ENCODE measurements around the gene TRIP11. TPM values are rescaled to one million over a fixed set of nuclear protein-coding genes. Genes with fewer than 3 reads are reported as not detected.
A peak's percentile ranks its signal among the peaks of the same experiment; 100 is the strongest.

Gene TRIP11
- total RNA-seq, 2 experiments from 2014 or later, result 39.2 to 47.4 TPM

DNA sequence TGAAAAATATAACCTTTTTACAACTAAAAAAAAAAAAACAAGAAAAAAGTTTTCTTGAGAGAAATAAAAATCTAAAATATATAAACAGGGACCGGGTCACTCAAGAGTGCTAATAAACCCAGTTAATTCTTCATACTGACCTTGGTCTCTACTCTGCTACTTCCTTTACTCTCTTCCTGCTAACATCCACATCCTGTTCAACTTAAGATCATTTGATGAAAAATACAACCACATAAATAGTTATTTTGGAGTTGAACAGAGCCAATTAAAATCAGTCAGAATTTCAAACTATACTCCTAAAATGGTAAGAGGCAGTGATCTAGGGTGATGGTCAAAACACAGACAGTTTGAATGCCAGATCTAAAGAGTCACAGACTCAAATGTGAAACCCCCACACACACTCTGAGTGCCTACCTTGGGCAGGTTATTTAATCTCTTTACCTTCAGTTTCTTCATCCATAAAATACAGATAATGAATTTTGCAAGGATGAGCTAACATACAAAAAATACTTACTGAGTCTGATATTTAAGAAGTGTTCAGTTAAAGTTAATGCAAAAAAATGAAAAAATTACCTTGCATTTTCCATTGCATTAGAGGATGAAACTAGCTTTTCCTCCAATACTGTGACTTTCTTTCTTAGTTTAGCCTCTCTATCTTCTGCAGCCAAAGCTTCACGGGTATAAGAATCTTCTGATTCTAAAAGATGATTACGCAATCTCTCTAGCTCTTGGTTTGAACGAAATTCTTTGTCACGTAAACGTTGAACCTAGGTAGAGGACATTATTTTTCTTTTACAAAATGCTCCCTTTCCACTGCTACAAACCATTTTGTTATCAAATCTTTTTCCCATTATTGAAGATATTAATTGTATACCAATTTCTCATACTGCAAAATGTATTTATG is 40.9 kb downstream of the TRIP11 start:
- peak overlapping the region; percentile 3 for H3K4me3 Mint-ChIP-seq
- ATAC-seq, result peak; percentile 48

DNA sequence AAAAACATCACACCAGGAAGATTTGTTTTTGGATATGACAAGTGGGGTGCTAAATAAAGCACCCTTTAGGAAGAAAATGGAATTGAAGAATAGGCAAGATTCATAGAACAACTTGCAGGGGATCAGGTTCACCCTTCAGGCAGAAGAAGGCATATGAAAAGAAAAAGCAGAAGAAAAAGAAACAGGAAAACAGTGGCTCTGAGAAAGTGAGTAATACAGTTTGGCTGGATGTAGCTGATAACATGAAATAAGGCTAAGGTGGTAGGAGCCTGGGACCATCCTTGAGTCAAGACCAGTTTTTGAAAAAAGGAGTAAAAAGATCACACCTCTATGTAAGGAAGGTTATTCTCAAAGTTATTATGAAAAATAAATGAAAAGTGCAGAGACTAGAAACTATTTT is 42.4 kb downstream of the TRIP11 start:
- peak overlapping the region; percentile 58 for H3K27ac Mint-ChIP-seq
- CTCF ChIA-PET, result interaction anchor here (0.6 to 1.7 kb wide), 23 partner anchors 9 to 518 kb away, joined by 3 to 12 read pairs (median 5); partner anchors contain the start of genes ATXN3, TC2N and TRIP11
- H3K9me3 Mint-ChIP-seq (ENCODE audit: low read depth), result no peaks in the 10 kb centered on the region
- peaks cover 34% of the 10 kb centered on the region for H3K36me3 Mint-ChIP-seq
- peaks cover 35% of the 10 kb centered on the region for H3K4me1 Mint-ChIP-seq
- no peak overlapping the region for H3K4me3 Mint-ChIP-seq
- ATAC-seq (peak; percentile 31), DNase-seq (no peak)
- H3K27me3 Mint-ChIP-seq, result no peaks in the 10 kb centered on the region

More for the DNA sequence above, 40.9 kb downstream of the TRIP11 start:
- CTCF ChIA-PET, result interaction anchor here (0.8 to 1.9 kb wide), 2 partner anchors 19 to 99 kb away, joined by 3 to 4 read pairs; no protein-coding TSS in a partner anchor
- DNase-seq, result no peak
- Mint-ChIP-seq H3K9me3 (ENCODE audit: low read depth) (no peaks in the 10 kb centered on the region), H3K36me3 (peaks cover 37% of the 10 kb centered on the region), H3K4me1 (peaks cover 41% of the 10 kb centered on the region), H3K27ac (peak overlapping the region; percentile 83), H3K27me3 (no peaks in the 10 kb centered on the region)

DNA sequence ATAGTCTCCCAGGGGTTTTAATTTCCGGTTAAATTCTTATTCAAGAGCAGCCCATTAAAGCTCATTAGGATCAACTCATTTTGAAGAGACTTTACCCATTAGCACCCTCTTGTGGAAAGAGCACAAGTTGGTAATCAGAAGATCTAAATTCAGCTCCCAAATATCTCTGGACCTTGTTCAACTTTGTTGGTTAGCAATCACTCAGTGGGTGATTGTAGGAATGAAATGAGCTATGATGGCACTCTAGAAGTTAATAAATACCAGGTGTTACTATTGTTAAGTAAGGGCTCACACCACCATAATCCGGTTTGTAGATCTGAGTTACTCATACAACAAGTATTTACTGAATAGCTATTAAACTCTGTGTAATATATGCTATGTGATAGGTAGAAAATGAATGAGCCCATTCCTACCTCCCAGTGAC is 42.9 kb downstream of the TRIP11 start:
- Mint-ChIP-seq H3K4me1 (peaks cover 35% of the 10 kb centered on the region), H3K27me3 (no peaks in the 10 kb centered on the region), H3K27ac (peak overlapping the region; percentile 58), H3K36me3 (peaks cover 39% of the 10 kb centered on the region), H3K4me3 (no peak overlapping the region), H3K9me3 (ENCODE audit: low read depth) (no peaks in the 10 kb centered on the region)
- peak; percentile 65 for ATAC-seq
- no peak for DNase-seq
- CTCF ChIA-PET, result interaction anchor here (0.6 to 1.7 kb wide), 26 partner anchors 9 to 517 kb away, joined by 3 to 12 read pairs (median 4); partner anchors contain the start of genes ATXN3, TC2N and TRIP11

DNA sequence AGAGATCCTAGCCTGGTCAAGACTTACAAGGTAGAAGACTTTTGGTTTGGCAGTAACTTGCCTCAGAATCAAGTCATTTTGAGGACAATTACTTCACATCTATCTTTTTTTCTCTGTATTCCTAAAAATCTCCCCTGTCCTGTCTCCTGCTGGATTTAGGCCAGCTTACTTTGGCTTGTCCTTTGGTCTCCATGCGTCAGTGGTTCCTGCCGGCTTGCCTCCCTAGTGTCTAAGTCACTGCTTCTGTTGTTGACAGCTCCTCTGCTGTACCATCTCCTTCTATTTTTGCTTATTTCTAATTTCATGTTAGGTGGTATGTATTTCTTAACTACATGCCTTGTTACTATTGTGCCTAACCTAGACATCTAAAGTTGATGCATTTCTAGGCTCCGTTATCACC is 52.7 kb downstream of the TRIP11 start:
- peaks cover 57% of the 10 kb centered on the region for H3K36me3 Mint-ChIP-seq
- H3K9me3 Mint-ChIP-seq (ENCODE audit: low read depth), result peaks cover 2% of the 10 kb centered on the region
- H3K27ac Mint-ChIP-seq, result no peak overlapping the region
- no peak for DNase-seq
- no peak for ATAC-seq
- H3K27me3 Mint-ChIP-seq, result no peaks in the 10 kb centered on the region
- H3K4me1 Mint-ChIP-seq, result no peaks in the 10 kb centered on the region
- CTCF ChIA-PET, result interaction anchor here (0.7 to 2.1 kb wide), 2 partner anchors 10 to 19 kb away, joined by 3 to 7 read pairs; no protein-coding TSS in a partner anchor
- no peak overlapping the region for H3K4me3 Mint-ChIP-seq

DNA sequence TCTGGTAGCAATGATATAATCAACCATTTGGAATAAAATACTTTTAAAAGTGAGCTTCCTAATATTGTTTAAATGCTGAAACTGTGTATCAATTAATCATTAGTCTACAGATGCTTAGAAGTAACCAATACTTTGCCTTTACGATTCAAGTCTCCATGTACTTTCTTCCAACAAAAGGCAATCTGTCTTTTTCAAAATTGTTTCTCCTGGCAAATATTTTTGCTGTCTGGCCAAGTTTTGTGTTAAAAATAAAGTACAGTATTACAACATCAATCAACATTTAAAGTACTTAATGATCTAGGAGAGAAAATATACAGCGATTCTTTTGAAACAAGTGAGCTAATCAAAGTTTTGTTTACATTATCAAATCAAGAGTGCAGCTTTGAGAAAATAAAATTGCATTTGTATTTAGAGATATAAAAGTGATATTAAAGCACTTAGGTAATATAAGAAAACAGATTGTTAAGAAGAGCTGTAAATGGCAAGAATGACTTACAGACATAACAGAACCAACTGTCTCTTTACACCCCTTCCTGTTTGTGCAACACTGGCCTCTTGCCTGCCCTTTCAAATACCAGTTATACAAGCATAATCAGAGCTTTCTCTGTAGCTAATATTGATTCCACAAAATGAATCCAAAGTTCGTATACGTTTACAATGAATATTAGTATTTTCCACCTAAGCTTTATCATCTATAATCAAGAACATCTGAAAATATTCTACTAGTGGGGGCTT is 54.2 kb downstream of the TRIP11 start:
- ATAC-seq, result no peak
- H3K4me3 Mint-ChIP-seq, result no peak overlapping the region
- no peaks in the 10 kb centered on the region for H3K4me1 Mint-ChIP-seq
- DNase-seq, result no peak
- peaks cover 57% of the 10 kb centered on the region for H3K36me3 Mint-ChIP-seq
- CTCF ChIA-PET, result interaction anchor here (1.3 to 2.5 kb wide), 2 partner anchors 11 to 74 kb away, joined by 4 to 12 read pairs; no protein-coding TSS in a partner anchor
- H3K27me3 Mint-ChIP-seq, result no peaks in the 10 kb centered on the region
- peaks cover 2% of the 10 kb centered on the region for H3K9me3 Mint-ChIP-seq (ENCODE audit: low read depth)
- no peak overlapping the region for H3K27ac Mint-ChIP-seq

DNA sequence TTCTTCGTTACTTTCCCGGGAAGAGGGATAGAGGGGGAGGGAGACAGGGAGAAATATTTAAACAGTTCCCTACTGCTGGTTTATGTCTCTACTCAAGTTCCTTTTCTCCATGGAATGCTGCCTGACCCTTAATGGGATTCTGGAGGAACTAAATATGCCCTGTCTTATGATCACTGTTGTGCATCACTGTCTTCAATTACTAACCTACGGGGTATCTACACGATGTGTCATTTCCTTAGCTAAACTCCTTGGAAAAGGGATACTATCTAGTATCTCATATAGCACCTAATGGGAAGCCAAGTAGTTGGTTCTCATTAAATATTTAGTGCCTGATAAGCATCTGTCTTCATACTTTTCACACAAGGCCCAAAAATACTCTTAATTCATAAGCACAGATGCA is 54.9 kb downstream of the TRIP11 start:
- CTCF ChIA-PET, result interaction anchor here (1.3 to 2.5 kb wide), 2 partner anchors 12 to 74 kb away, joined by 4 to 12 read pairs; no protein-coding TSS in a partner anchor
- no peaks in the 10 kb centered on the region for H3K27me3 Mint-ChIP-seq
- peaks cover 2% of the 10 kb centered on the region for H3K9me3 Mint-ChIP-seq (ENCODE audit: low read depth)
- ATAC-seq (no peak), DNase-seq (no peak)
- H3K36me3 Mint-ChIP-seq, result peaks cover 60% of the 10 kb centered on the region
- H3K27ac Mint-ChIP-seq, result no peak overlapping the region
- H3K4me3 Mint-ChIP-seq, result no peak overlapping the region
- H3K4me1 Mint-ChIP-seq, result peaks cover 6% of the 10 kb centered on the region

DNA sequence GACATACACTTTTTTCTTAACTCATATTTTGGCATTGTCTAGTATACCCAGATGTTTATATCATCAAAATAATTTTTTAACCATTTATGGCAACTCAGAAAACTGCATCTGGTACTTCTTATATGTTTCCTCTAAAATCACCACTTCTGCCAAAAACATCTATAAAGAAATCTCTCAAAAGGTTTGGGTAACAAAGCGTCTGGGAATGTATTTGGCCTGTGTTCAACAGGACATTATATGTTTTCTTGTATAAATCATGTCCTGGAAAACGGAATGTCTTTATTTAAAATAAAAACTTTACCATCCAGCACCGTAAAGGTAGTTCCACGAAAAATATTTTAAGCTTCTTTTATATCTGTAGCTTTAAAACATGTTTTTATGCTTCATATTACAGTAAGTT is 56.3 kb downstream of the TRIP11 start:
- no peak for DNase-seq
- H3K4me1 Mint-ChIP-seq, result peaks cover 12% of the 10 kb centered on the region
- peaks cover 54% of the 10 kb centered on the region for H3K36me3 Mint-ChIP-seq
- H3K4me3 Mint-ChIP-seq, result no peak overlapping the region
- H3K27me3 Mint-ChIP-seq, result no peaks in the 10 kb centered on the region
- peaks cover 2% of the 10 kb centered on the region for H3K9me3 Mint-ChIP-seq (ENCODE audit: low read depth)
- ATAC-seq, result no peak
- no peak overlapping the region for H3K27ac Mint-ChIP-seq
- CTCF ChIA-PET, result interaction anchor here (2.5 kb wide), 1 partner anchor 13 kb away, joined by 12 read pairs; no protein-coding TSS in a partner anchor

DNA sequence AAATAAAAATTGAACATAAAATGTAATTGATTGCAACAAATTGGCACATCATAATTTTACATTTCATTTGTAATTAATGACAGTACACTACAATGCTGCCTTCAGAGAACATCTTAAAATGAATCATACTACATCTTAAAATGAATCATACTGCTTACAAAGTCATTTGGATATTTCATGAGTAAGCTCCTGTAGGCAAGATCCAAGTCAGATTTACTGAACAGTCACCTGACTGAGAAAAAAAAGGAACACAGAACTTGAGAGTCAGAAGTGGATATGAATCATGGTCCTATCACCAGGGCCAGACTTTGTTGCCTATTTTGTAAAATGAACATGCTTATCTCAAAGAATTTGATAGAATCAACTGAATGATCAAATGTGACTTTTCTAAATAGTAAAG is 59.7 kb downstream of the TRIP11 start:
- no peak for DNase-seq
- no peak overlapping the region for H3K4me3 Mint-ChIP-seq
- peaks cover 23% of the 10 kb centered on the region for H3K4me1 Mint-ChIP-seq
- H3K27ac Mint-ChIP-seq, result no peak overlapping the region
- CTCF ChIA-PET, result interaction anchor here (0.6 kb wide), 1 partner anchor 709 kb away, joined by 3 read pairs; no protein-coding TSS in a partner anchor
- no peaks in the 10 kb centered on the region for H3K27me3 Mint-ChIP-seq
- peaks cover 2% of the 10 kb centered on the region for H3K9me3 Mint-ChIP-seq (ENCODE audit: low read depth)
- peaks cover 45% of the 10 kb centered on the region for H3K36me3 Mint-ChIP-seq
- peak; percentile 95 for ATAC-seq

DNA sequence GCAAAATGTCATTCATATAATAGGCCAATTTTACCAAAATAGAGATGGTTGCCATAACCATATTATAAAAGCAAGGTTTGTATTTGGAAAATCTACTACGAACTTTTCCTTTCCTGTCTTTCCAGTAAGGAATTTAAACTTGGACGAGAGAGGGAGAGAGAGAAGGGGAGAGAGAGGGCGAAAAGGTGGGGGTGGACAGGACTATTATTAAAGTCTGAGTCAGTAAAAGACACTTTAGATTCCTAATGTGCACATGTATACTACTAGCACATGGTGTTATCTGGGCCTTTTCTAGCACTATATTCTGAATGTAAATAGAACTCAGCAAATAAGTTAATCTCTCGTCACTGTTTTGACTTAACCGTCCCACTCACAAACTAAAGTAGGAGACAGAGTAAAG is 62.0 kb downstream of the TRIP11 start:
- H3K27me3 Mint-ChIP-seq, result no peaks in the 10 kb centered on the region
- no peaks in the 10 kb centered on the region for H3K9me3 Mint-ChIP-seq (ENCODE audit: low read depth)
- ATAC-seq (no peak), DNase-seq (no peak)
- H3K4me3 Mint-ChIP-seq, result no peak overlapping the region
- CTCF ChIA-PET, result no interaction called here
- no peak overlapping the region for H3K27ac Mint-ChIP-seq
- H3K36me3 Mint-ChIP-seq, result peaks cover 40% of the 10 kb centered on the region
- peaks cover 23% of the 10 kb centered on the region for H3K4me1 Mint-ChIP-seq

DNA sequence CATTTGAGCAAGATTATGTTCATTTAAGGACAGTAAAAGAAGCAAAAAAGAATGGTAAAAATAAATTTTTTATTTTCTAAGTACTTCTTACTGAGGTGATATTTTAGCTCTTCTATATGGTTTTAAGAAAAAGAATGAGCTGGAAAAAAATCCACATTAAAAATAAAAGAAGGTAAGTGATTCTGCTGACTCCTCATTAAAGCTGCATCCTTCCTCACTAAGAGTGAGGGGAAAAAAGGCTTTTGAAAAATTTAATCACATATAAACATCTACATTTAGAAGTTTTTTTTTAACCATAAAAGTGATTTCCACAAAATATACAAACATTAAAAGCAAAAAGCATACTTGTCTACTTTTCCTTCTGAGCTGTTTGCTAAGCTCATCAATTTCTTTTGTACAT is 64.1 kb downstream of the TRIP11 start:
- Mint-ChIP-seq H3K36me3 (peaks cover 37% of the 10 kb centered on the region), H3K27ac (no peak overlapping the region), H3K4me1 (peaks cover 23% of the 10 kb centered on the region), H3K4me3 (no peak overlapping the region), H3K9me3 (ENCODE audit: low read depth) (no peaks in the 10 kb centered on the region), H3K27me3 (no peaks in the 10 kb centered on the region)
- ATAC-seq (no peak), DNase-seq (no peak)
- CTCF ChIA-PET, result interaction anchor here (1.2 to 1.3 kb wide), 2 partner anchors 21 to 141 kb away, joined by 3 read pairs; no protein-coding TSS in a partner anchor

DNA sequence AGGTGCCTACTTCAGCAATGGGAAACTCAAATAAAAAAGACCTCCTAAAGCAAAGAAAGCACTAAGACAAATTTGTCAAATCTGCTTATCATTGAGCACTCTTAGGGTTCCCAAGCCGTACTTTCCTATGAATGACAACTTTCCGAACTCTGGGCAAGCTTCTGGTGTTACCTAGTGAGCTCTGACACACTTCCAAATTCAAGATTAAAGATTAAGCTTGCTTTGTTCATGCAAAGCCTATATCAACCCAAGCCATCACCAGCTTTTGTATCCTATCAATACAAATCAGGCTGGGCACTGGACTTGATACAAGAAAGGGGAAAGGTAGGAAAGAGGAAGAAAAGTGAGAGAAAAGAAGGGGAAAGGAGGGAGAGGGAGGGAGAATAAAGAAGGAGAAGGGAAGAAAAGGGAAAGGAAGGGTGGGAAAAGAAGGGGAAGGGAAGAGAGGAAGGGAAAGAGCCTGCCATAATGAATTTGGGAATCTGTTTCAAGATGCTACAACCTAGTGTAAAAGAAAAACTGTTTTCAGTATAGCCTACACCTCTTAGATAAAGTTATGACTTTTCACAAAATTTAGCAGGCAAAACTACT is 68.6 kb downstream of the TRIP11 start:
- Mint-ChIP-seq H3K36me3 (peaks cover 33% of the 10 kb centered on the region), H3K27me3 (no peaks in the 10 kb centered on the region), H3K4me3 (no peak overlapping the region), H3K27ac (no peak overlapping the region), H3K4me1 (peaks cover 13% of the 10 kb centered on the region), H3K9me3 (ENCODE audit: low read depth) (no peaks in the 10 kb centered on the region)
- no peak for ATAC-seq
- DNase-seq, result no peak
- CTCF ChIA-PET, result no interaction called here

DNA sequence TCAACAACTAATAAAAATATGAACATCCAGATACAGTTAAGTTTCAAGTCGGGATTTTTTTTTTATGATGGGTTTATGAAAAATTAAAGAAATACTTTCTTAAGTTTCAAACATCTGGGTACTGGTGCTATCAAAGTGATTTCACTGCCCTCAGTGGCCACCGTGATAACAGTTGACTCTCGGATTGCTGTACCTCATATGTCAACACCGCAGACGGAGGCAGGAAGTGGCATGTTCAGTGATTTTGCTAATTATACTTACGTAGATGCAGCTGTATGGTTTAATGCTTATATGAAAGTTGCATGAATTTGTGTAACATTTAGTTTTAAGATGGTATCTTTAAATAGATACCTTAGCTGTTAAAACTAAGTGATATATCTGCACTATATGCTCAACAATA is 71.6 kb downstream of the TRIP11 start:
- peak; percentile 79 for DNase-seq
- CTCF ChIA-PET, result no interaction called here
- peak; percentile 87 for ATAC-seq
- Mint-ChIP-seq H3K27ac (peak overlapping the region; percentile 26), H3K4me3 (no peak overlapping the region), H3K9me3 (ENCODE audit: low read depth) (no peaks in the 10 kb centered on the region), H3K27me3 (no peaks in the 10 kb centered on the region), H3K4me1 (peaks cover 13% of the 10 kb centered on the region), H3K36me3 (peaks cover 26% of the 10 kb centered on the region)

DNA sequence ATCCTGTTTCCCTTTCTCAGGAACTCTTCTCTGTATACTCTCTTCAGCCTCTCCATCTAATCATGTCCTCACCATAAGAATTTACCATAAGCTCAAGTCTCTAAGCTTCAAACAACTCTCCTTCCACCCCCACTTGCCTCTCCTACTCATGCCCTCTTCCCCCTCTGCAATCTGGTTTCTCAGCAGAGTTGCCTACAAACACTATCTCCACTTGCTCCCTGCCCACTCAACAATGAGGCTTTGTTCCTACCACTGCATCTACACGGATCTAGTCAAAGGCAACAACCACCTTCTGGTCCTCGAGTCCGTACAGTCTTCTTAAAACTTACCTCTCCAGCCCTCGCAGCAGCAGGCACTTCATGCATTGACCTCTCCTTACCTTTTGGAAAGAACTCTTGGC is 75.1 kb downstream of the TRIP11 start:
- Mint-ChIP-seq H3K27ac (no peak overlapping the region), H3K4me3 (no peak overlapping the region), H3K4me1 (peaks cover 17% of the 10 kb centered on the region), H3K27me3 (no peaks in the 10 kb centered on the region), H3K9me3 (ENCODE audit: low read depth) (no peaks in the 10 kb centered on the region), H3K36me3 (peaks cover 16% of the 10 kb centered on the region)
- no peak for ATAC-seq
- DNase-seq, result no peak
- CTCF ChIA-PET, result interaction anchor here (0.6 to 1.3 kb wide), 2 partner anchors 9 to 53 kb away, joined by 3 to 4 read pairs; no protein-coding TSS in a partner anchor
